Left cardiac atrium (tissue), 4 donors: ENCODE results near the gene AXIN2. TPM values are rescaled to one million over a fixed set of nuclear protein-coding genes. Genes with fewer than 3 reads are reported as not detected.
A peak's percentile ranks its signal among the peaks of the same experiment; 100 is the strongest.

ENCODE experiments used
- ATAC-seq, 2 donors: fragments of 200-7000 bp; cut with Tn5 transposase; one replicate each; pipeline ENCODE4 v1.9.1; 2020; ENCODE audit warnings: mild to moderate bottlenecking in 2 of 2, moderate library complexity in 2 of 2
- DNase-seq: peaks from one replicate; pipeline ENCODE4 v3.0.0-alpha.2; 2020
- intact Hi-C, 2 donors: fragments of 100-400 bp; cut with DNase I; formaldehyde crosslinking; loops; one replicate each; pipeline versions ENCODE4 v1.14.1 to v1.15.1; 2022 to 2023
- total RNA-seq, 2 donors: library from RNA; stranded (reverse); fragmentation: NEBNext Ultra II Directional; extraction: Animal tissue kit (Norgen Biotek cat#: 25700); gene quantifications; one replicate each; pipeline ENCODE4 v1.2.1, GENCODE V29; 2021
- donor health status: DM: no; HTN: yes; CAD: no.
- donor health status: DM: no; HTN: yes; CAD: no; lungs with severe emphysema.
- donor health status: DM: yes; HTN: yes; CAD: no.
- donor health status: Dilated cardiomyopathy.

The AXIN2 gene
- total RNA-seq, 2 donors from 2014 or later: 16.4 to 28.5 TPM

DNA sequence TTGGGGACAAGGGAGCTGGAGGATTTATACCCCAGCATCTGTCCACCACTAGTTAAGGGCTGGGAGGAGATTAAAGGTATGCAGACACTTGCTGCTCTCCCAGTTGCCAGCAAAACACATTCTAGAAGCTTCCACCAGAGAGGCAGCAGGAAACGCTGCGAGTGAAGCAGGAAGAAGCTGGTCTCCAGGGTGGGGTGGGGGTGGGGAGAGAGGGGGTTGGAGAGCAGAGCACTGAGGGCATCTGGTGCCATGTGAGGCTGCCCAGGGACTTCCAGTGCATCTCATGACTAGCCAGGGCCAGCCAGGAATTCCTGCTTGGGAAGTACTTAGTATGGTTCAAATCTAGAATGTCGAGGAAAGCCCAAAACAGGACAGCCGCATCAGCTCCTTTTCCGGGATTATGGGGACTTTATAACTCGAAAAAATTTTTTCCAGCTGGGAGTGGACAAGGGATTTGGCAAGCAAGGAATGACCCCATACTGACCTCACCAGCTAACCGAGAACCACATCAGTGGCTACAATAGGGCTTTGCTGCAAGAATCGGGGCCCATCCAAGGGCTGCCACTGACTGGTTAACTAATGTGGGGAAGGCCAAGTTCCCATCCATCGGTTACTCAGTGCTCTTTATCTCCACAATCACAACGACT is 26.2 kb upstream of the AXIN2 start:
- DNase-seq (no peak), ATAC-seq (no peak)
- intact Hi-C loops: no loop called here

DNA sequence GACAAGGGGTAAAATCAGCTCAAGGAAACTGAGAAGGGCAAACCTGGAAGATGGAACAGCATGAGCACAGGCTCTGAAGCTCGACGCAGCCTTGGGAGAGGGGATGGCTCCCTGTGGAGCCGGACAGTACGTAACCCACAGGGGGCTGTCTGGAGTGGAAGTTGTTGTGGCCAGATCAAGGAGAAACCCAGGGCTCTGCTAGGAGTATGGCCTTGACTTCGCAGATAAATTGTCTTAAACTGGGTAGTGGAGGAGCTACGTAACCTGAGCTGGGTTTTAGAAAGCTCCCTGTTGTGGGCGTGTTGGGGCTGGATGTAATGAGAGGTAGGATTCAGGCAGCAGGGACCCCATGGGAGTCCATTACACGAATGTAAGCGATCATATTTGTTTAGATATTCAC is 25.5 kb upstream of the AXIN2 start:
- DNase-seq (no peak), ATAC-seq (no peak)
- intact Hi-C loops: no loop called here

DNA sequence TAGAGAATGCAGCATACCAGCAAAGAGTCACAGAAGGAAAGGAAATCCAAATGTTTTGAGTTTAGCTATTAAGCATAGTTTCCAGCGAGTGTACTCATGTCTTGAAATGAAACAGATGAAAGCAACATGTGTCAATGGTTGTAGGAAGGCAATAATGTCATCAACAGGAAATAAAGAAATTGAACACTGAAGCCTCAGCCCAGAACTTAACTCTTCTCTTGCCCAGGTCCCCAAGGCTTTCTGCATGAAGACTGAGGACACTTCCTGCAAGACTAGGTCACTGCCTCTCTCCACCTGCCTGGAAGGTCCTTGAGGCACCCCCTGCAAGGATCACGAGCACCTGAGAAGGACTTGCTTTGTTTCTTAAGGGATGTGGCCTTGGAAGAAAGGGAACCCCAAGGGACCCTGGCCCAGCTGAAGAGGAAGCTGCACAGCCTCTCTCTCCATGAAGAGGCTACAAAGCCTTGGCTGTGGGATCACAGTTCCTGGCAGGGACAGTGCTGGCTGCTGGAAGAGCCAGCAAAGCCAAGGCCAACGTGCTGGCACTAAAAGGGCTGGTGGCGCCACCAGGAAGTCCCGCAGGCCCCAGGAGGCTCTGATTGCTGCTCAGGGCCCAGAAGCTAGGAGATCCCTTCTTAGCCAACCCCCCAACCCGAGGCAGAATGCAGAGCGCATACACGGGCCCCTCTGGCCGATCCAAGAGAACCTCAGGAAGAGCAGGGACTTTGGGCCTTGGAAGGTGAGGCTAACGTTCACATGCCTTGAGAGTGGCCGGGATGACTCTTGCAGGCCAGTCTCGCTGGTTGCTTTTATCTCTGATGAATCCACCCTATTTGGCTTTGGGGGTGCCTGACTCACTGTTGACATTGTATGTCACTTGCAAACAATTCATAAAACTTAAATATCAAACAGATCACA is 23.4 kb upstream of the AXIN2 start:
- intact Hi-C loops: no loop called here
- DNase-seq: no peak
- peak; percentile 24 to 82 for ATAC-seq

DNA sequence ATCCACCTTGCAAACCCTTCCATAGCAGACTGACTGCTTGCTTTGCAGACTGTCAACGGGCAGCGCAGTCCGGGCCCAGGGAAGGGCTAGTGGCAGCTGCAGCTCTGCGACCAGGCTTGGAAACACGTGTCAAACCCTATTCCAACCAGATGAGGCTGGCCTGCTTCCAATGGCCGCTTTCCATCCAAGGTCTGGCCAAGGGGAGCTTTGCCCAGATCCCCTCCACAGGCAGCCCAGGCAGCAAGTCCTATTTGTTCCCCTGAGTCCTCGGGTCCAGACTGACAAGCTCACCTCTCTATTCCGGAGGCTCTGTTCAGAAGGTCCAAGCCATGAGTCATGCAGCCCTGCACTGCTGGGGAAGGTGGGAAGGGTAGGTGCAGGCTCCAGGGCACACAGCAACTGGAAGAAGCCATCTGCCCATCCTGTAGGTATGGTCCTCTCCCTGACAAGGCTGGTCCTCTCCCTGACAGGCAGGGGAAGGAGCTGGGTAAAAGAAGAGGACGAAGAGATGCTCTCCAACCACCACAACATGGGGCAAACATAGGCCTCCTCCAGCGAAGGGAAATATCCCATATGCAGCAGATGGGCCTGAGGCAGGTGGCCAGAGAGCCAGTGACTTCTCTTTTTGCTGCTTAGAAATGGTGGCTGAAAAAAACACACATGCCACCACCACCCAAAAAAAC is 22.6 kb upstream of the AXIN2 start:
- peak in 1 of 2 donors; percentile 7 for ATAC-seq
- DNase-seq: no peak
- intact Hi-C loops: no loop called here

DNA sequence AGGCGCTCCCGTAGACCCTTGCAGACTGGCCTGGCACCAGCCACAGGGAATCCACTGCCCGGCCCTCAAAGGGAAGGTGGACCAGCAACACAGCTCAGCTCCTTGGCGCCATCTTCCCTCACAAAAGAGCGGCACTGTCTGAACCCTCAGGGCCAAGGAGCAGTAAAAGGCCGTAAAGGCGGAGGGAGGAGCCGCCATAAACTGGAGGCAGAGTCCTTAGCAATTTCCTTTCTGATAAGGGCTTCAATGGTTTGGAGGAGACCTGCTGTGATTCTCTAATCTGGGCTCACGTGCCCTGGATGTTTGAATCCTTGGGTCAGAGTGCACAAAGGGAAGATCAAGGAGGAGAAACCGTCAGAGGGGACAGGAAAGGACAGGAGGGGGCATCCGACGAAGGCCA is 15.5 kb upstream of the AXIN2 start:
- intact Hi-C loops: no loop called here
- ATAC-seq: no peak

DNA sequence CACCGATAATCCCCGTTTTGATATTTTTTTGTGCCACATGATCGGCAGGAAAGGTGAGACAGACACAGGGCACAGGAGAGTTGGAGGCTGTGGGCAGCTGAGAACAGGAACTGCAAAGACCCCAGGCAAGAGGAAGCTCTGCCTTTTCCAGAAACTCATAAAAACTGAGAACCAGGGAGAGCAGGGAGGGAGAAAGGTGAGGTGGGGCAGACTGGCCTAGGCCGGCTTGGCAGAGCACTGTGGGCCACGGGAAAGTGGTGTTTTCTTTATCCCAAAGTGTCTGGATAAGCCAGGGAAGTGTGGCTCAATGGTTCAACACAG is 11.8 kb upstream of the AXIN2 start:
- intact Hi-C loops: no loop called here

More for the DNA sequence above, 15.5 kb upstream of the AXIN2 start:
- no peak for DNase-seq

DNA sequence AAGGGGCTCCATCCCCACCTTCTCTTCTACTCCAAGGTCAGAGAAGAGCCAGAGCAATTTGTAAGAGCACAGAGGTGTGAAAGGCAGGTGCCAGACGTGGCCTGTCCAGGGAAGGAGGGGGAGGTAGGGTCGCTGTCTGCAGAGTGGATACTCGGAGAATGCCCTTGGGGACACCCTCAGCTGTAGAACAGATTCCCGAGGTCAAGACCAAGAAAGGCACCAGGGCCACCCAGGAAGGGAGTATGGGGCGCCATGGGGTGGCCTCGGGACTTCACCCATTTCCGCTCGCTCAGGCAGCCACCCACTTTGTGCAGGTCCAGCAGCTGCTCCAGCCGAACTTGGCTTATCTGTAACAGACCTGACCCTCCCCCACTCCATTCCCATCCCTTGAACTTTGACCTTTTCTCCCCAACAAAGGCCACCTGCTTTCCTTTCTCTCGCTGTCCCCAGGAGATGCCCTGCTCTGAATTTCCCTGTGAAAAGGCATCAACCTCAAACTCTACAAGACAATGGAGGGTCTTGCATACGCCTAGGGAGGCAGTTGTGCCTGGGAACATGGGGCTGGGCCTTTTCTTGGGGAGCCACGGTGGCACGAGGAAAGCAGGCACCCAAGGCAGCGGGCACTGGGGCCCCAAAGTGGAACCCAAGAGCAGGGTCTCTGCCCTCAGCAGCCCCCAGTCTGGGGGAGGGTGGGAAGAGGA is 11.3 kb upstream of the AXIN2 start:
- ATAC-seq: no peak
- DNase-seq: no peak
- intact Hi-C loops: no loop called here

More for the DNA sequence above, 11.8 kb upstream of the AXIN2 start:
- DNase-seq (no peak), ATAC-seq (no peak)

DNA sequence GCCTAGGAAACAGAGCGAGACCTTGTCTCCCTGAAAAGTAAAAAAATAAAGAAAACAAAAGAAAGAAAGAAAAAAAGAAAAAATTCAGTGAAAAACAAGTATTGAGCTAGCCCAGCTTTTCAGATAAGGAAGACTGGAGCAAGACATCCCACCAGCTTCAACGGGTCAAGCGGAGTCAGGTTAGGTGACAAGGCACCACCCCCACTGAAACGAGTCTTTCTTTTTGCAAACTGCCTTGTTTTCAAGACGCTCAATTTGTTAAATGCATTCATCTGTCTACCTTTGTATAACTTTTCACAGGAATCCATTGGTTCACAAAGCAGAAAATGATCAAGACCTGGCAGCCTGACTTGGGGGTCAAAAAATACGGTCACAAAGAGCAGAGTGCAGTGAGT is 10.7 kb upstream of the AXIN2 start:
- DNase-seq (no peak), ATAC-seq (no peak)
- intact Hi-C loops: no loop called here

DNA sequence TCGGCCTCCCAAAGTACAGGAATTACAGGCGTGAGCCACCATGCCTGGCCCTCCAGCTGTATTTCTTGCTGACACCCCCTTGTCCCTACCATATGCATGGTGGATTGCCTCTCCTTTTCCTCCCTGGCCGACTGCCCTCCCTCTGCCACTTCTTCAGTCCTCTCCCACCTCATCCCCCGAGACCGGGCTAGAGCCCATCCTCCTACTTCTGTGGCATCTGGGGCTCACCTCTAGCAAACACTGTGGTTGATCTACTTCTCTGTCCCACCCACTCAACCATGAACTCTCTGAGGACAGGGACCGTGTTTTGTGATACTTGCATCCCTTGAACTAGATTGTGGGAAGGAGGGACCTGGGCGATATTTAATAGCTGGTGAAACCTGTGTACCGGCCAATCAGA is 7.5 kb upstream of the AXIN2 start:
- ATAC-seq (no peak), DNase-seq (no peak)
- intact Hi-C loops: no loop called here

DNA sequence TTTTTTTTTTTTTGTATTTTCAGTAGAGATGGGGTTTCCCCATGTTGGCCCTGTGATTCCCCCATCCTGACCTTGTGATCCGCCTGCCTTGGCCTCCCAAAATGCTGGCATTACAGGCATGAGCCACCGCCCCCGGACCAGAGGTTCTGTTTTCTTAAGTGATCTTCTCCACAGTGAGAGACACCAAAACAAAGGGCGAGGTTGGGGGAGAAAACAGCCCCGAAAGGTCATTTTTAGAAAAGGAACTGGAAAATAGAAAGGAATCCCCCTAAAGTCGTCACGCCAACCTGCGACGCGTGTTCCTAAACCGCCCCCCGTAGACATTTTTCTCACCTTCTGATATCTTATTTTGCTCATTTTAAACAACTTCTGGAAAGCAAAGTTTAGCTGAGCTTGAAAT is 6.1 kb upstream of the AXIN2 start:
- intact Hi-C loops: no loop called here
- ATAC-seq: no peak
- no peak for DNase-seq

DNA sequence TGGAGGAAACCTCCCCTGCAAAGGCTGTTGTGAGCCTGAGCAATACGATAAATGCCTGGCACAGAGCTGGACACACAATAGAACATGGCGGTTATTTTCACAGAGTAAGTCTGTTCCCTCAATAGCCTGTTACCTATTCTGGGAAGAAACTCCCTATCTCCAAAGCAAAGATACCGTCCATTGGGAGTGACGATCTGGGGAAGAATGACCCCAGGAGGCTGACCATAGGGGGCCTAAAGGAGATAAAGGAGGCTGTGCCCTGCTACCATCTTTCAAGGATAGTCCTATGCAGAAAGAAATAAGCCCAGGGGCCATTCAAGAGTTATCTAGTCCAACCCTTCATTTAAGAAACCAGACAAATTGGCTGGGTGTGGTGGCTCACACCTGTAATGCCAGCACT is 4.1 kb upstream of the AXIN2 start:
- ATAC-seq: no peak
- intact Hi-C loops: no loop called here
- DNase-seq: no peak

DNA sequence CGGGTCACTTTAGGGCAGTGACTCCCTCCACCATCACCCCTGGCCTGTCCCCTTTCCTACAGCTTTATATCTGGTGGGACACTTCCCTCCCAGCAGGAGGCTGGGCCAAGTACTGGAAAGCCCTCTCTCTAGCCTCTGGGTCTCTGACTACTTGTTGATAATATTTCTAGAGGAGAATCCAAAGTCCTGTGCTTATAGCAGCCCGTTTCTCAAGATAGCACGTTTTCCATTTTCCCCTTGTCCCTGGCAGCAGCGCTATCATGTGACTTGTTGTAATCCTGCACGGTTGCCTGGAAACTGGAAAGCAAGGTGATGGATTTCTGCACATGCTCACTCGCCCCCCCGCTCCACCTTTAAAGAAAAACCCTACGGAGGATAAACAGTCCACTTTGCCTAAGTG is 3.3 kb upstream of the AXIN2 start:
- peak; percentile 48 for DNase-seq
- intact Hi-C loops: no loop called here
- no peak for ATAC-seq

DNA sequence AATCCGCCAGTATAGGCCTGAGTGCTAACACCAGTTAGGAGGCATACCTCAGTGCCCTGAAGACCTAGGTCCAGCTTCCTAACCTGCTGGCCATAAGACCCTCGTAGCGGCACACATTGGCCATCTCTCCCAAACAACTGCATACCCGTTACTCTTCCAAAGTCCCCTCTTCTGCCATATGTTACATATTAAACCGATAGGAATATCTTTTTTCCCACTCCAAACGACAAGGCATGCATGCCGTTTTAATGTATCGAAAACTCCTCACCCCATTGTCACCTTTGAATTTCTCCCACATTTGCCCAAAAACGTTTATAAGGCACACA is 721 bp upstream of the AXIN2 start:
- DNase-seq: no peak
- no peak for ATAC-seq
- intact Hi-C loops: no loop called here

DNA sequence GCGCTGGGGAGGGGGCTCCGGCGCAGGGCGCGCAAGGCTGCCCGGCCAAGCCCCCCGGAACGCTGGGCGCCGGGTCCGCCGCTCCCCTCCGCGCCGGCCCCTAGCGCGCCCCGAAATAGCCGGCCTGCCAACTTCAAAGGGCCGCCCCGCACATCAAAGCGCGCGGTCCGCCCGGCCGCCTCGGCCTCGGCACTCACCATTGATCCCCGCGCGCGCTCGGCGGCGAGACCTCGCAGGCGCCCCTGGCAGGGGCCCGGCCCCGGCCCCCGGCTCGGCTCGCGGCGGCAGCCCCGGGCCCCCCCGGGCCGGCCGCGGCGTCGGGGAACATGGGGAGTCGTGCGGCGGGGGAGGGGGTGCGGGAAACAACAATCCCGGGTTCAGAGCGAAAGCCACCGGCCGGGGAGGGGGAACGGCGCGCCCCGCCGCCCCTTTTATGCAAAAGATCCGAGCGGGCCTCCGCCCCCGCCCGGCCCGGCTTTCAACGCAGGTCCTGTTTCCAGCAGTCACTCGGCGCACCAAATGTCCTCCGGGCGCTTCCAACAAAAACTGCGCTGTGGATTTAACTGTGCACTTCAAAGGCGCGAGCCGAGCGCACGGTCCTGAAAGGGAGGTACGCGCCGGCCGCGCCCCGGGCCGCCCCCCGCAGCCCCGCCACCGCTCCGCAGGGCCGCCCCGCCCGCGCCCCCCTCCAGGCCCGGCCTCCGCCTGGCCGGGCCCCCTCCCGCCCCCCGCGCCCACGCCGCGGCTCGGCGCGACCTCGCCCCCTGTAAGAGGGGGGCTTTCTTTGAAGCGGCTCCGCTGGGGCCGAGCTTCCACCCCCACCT is 608 bp downstream of the AXIN2 start:
- peak; percentile 15 to 33 for ATAC-seq
- peak; percentile 90 for DNase-seq
- intact Hi-C loops: no loop called here

DNA sequence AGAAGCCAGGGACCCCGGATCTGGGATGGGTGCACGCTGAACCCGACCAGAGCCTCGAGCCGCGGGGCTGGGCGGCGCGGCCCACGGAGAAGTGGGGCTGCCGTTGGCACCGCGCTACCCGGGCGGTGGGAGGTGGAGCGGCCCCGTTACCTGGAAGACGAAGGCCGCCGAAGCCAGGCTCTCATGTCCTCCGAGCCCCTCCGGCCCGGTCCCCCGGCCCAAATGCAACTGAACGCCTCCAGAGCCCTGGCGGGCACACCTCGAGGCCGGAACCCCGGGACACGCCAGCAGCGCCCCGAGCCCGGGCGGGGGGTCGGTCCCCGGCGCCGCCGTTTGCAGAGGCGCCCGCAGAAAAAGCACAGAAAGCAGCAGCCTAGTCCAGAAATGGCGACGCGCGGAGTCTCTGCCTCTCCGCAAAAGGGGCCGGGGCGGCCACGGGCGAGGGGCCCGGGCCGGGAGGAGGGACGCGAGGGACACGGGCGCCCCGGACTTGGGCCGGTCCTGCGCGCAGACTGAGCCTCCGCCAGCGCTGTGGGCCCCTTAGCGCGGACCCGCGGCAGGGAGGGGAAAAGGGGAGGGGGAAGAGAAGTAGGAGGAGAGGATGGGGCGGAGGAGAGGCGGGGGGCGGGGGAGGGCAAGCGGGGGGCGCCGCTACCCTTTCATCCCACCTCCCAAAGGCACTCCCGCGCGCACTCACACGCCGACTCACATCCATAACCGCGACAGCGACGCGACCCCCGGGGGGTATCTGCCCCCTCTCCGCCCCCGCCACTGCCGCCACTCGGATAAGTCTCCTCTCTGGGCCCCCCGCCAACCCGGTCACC is 1.4 kb downstream of the AXIN2 start:
- ATAC-seq (peak; percentile 25 to 38), DNase-seq (peak; percentile 43)
- intact Hi-C loops: loop anchor here (2.0 to 10.0 kb wide), 3 partner anchors 95 to 268 kb away; no protein-coding TSS in a partner anchor

DNA sequence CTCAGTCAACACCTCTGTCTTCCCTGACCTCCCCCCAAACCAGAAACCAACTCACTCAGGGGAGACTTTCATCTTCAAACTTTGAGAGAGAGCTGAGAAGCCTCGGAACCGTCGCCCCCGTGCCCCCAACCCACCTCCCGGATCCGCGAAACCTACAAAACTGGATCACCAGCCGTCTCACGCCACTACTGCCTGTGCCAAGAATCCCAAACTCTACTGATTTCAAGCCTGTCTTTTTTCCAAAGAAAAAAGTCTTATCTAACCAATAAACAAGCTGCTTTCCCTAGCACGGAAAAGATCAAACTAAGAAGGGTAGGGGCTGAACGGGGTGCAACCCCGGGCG is 2.0 kb downstream of the AXIN2 start:
- intact Hi-C loops: loop anchor here (2.0 to 10.0 kb wide), 3 partner anchors 95 to 267 kb away; no protein-coding TSS in a partner anchor
- ATAC-seq: no peak
- no peak for DNase-seq

DNA sequence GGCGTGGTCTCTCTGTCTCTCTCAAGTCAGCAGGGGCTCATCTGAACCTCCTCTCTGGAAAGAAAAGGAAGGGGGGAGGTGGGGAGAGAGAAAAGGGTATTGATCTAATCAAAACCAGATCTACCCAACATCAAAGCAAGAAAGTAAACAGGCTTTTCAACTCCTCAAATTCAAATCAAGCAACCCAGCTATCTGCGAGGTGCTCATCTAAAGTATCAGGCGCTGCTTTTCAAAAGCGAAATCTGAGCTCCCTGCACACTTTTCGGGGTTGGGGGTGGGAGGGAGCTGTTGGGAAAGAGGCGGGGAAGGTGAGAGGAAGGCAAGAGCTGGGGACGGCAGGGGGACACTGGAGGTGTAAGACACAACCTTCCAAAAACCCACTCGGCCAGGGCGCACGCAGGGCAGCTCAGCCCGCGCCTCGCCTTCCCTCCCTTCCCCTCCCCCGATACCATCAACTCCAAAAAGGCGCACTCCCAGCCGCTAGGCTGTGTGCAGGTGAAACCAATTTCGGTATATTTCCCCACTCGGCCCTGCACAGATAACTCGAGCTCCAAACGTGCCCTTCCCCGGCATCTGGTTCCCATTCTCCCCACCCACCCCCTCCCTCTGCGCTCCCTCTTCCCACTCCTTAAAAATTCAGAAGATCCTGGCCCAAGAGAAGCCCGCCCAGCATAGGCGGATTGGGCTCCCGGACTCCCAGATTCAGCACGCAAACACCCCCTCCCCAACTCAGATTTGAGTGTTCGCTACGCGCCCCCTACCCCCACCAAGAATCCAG is 2.6 kb downstream of the AXIN2 start:
- intact Hi-C loops: loop anchor here (2.0 to 10.0 kb wide), 3 partner anchors 94 to 267 kb away; no protein-coding TSS in a partner anchor
- no peak for DNase-seq
- no peak for ATAC-seq
